Amniotic epithelial cell (primary cell): ENCODE results near the gene P4HB.

Experiments used
- DNase-seq: peaks from one replicate; pipeline ENCODE4 v3.0.0-alpha.2; 2010; ENCODE audit warnings: low read depth

The P4HB gene

GRCh38 chr17:81898029-81898866, 37.9 kb upstream of the P4HB start:
- peak; percentile 25 for DNase-seq

- no peak for DNase-seq
Measured at GRCh38 chr17:81895400-81895799, 35.1 kb upstream of the P4HB start.

- no peak for DNase-seq
Measured at GRCh38 chr17:81891303-81891552, 30.9 kb upstream of the P4HB start.

GRCh38 chr17:81890447-81891302, 30.3 kb upstream of the P4HB start:
- no peak for DNase-seq

GRCh38 chr17:81889602-81890001, 29.3 kb upstream of the P4HB start:
- no peak for DNase-seq

- no peak for DNase-seq
Measured at GRCh38 chr17:81888988-81889595, 28.8 kb upstream of the P4HB start.

GRCh38 chr17:81888105-81888987, 28.0 kb upstream of the P4HB start:
- no peak for DNase-seq

GRCh38 chr17:81885869-81886548, 25.7 kb upstream of the P4HB start:
- no peak for DNase-seq

GRCh38 chr17:81885454-81885853, 25.1 kb upstream of the P4HB start:
- DNase-seq: no peak

GRCh38 chr17:81884968-81885367, 24.6 kb upstream of the P4HB start:
- DNase-seq: no peak

- DNase-seq: no peak
Measured at GRCh38 chr17:81884520-81884919, 24.2 kb upstream of the P4HB start.

GRCh38 chr17:81879121-81879520, 18.8 kb upstream of the P4HB start:
- DNase-seq: no peak

GRCh38 chr17:81878294-81878693, 18.0 kb upstream of the P4HB start:
- no peak for DNase-seq

GRCh38 chr17:81877569-81877968, 17.2 kb upstream of the P4HB start:
- no peak for DNase-seq

- DNase-seq: peak; percentile 69
Measured at GRCh38 chr17:81871387-81872230, 11.3 kb upstream of the P4HB start.

GRCh38 chr17:81870981-81871386, 10.6 kb upstream of the P4HB start, which contains the start of gene ARHGDIA:
Gene ARHGDIA, minus strand, starts transcription at chr17:81871337. Its CDS starts 1,407 bp downstream, at chr17:81869930.
- no peak for DNase-seq

GRCh38 chr17:81870131-81870980, 10.0 kb upstream of the P4HB start:
- DNase-seq: peak; percentile 54

- DNase-seq: peak; percentile 31
Measured at GRCh38 chr17:81869221-81870130, 9.1 kb upstream of the P4HB start.
